ENCODE data around the gene COL11A2.

The COL11A2 gene

GRCh38 chr6:33171016-33171879 is 21.0 kb downstream of the COL11A2 start:
- H3K36me3 ChIP-seq (ENCODE audit: control insufficient read depth, insufficient read depth, low read length): no peaks in the 10 kb centered on the region
- no peaks in the 10 kb centered on the region for H3K4me1 ChIP-seq (ENCODE audit: control insufficient read depth, insufficient read depth, low read length, poor library complexity, severe bottlenecking)
- H3K4me3 ChIP-seq (ENCODE audit: extremely low read depth, insufficient read depth, low read length, poor library complexity, severe bottlenecking): no peak overlapping the region
- H3K27ac ChIP-seq (ENCODE audit: low read depth, low read length, severe bottlenecking): no peak overlapping the region
- H3K9me3 ChIP-seq (ENCODE audit: control insufficient read depth, low read length): no peaks in the 10 kb centered on the region
- WGBS, 2 experiments (ENCODE audit: insufficient coverage in 2 of 2): 80 to 90% methylated on average over 1 to 5 of the region's 11 CpGs

DNA sequence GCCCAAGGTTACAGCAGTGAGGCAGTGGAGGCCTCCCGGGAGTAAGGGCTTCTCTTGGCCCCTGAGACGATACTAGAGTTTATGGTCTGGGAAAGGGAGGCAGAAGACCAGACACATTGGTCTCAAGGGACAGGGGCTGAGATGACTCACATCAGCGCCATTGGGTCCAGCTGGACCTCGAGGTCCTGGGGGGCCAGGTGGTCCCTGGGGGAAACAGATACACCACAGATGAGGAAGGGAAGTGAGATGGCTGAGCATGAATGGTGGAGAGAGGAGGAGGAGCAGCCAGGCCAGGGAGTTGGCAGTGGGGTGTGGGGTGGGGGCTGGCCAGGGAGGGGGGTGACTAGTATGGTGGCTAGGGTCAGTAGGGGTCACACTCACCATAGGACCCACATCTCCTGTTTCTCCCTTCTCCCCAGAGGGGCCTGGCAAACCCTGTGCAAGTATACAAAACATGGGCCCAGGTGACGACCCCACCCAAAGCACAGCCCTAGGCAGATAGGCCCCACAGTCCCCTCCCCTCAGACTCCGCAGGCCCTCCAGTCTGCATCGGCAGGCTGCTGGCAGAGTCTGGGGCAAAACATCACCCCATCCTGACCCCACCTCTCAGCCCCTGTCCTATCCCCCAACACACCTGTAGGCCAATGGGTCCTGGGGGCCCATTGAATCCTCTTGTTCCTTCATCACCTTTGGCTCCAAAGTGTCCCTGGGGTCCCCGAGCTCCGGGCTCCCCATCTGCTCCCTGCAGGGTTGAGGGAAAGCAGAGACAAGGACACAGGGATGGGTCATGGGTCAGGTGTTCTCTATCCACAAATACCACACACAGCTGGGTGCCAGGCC is 21.9 kb downstream of the COL11A2 start:
- H3K36me3 ChIP-seq (ENCODE audit: control insufficient read depth, insufficient read depth, low read length): no peaks in the 10 kb centered on the region
- 96 to 97% methylated on average over 2 to 7 of the region's 9 CpGs for WGBS, 2 experiments (ENCODE audit: insufficient coverage in 2 of 2)
- H3K27ac ChIP-seq (ENCODE audit: low read depth, low read length, severe bottlenecking): no peak overlapping the region
- no peaks in the 10 kb centered on the region for H3K9me3 ChIP-seq (ENCODE audit: control insufficient read depth, low read length)
- no peaks in the 10 kb centered on the region for H3K4me1 ChIP-seq (ENCODE audit: control insufficient read depth, insufficient read depth, low read length, poor library complexity, severe bottlenecking)
- no peak overlapping the region for H3K4me3 ChIP-seq (ENCODE audit: extremely low read depth, insufficient read depth, low read length, poor library complexity, severe bottlenecking)

DNA sequence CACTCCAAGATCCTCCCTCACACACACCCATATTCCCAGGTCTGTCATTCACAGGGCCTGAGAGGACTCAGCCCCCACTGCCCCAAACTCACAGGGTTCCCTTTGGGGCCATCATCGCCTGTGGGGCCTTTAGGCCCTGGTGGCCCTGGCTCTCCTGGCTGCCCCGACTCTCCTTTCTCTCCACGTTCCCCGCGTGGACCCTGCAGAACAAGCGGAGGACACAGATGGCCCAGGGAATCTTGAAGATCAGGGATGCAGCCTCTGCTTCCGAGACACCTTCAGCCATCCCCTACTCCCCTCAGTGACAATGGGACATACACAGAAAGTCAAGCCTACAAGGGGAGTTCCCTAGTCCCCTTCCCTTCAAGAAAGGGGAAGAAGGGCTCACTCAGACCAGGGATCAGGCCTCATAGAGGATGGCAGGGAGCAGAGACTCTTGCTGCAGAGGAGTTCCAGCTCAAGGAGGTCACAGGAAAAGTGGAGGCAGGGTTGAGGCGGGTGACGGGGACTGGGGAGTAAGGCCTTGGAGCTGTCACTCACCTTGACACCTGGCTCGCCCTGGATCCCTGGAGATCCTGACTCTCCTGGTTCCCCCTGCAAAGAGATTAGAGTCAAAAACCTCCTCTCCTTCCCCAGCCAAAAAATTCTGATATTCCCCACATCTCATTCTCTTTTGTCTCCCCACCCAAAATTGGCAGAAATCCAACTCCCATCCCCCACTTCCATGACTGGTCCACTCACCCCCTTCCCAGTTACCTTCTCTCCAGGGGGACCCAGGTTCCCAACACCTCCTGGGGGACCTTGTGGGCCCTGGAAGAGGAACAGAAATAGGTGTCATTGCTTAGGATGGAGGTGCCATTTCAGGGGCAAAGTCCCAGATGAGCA is 22.7 kb downstream of the COL11A2 start:
- Histone ChIP-seq H3K4me1 (ENCODE audit: control insufficient read depth, insufficient read depth, low read length, poor library complexity, severe bottlenecking) (no peaks in the 10 kb centered on the region), H3K4me3 (ENCODE audit: extremely low read depth, insufficient read depth, low read length, poor library complexity, severe bottlenecking) (no peak overlapping the region), H3K36me3 (ENCODE audit: control insufficient read depth, insufficient read depth, low read length) (no peaks in the 10 kb centered on the region), H3K27ac (ENCODE audit: low read depth, low read length, severe bottlenecking) (no peak overlapping the region), H3K9me3 (ENCODE audit: control insufficient read depth, low read length) (no peaks in the 10 kb centered on the region)
- 83 to 93% methylated on average over 7 to 9 of the region's 10 CpGs for WGBS, 2 experiments (ENCODE audit: insufficient coverage in 2 of 2)

DNA sequence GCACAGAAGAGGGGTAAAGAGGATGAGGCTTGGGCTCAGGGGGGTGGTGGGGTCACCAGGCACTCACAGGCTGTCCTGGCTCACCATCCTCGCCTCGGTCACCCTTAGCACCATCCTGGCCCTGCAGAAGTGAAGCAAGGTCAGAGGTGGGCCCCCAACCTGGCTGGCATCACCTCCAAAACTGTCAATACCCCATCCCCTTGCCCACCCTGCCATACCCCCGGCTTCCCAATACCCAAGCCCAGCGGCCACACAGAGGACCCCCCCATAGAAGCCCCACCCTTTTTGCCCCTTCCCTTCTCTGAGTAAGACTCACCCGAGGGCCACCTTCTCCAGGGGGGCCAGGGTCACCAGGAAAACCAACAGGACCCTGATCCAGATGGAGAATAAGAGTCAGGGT is 23.6 kb downstream of the COL11A2 start:
- Histone ChIP-seq H3K36me3 (ENCODE audit: control insufficient read depth, insufficient read depth, low read length) (no peaks in the 10 kb centered on the region), H3K27ac (ENCODE audit: low read depth, low read length, severe bottlenecking) (no peak overlapping the region), H3K4me3 (ENCODE audit: extremely low read depth, insufficient read depth, low read length, poor library complexity, severe bottlenecking) (no peak overlapping the region), H3K9me3 (ENCODE audit: control insufficient read depth, low read length) (no peaks in the 10 kb centered on the region), H3K4me1 (ENCODE audit: control insufficient read depth, insufficient read depth, low read length, poor library complexity, severe bottlenecking) (no peaks in the 10 kb centered on the region)
- 61 to 90% methylated on average over 2 to 4 of the region's 5 CpGs for WGBS, 2 experiments (ENCODE audit: insufficient coverage in 2 of 2)

DNA sequence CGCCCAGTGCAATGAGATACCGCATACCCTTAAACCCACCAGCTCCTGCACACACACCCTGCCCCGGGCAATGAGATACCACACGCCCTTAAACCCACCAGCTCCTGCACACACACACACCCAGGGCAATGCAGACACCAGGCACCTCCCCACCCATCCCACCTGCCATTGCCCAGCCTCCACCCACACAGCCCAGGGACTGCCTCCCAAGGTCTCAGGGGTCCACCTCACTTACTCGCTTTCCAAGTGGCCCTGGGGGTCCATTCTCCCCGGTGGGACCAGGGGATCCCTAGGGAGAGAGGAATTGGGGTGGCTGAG is 24.0 kb downstream of the COL11A2 start:
- Histone ChIP-seq H3K4me1 (ENCODE audit: control insufficient read depth, insufficient read depth, low read length, poor library complexity, severe bottlenecking) (no peaks in the 10 kb centered on the region), H3K27ac (ENCODE audit: low read depth, low read length, severe bottlenecking) (no peak overlapping the region), H3K4me3 (ENCODE audit: extremely low read depth, insufficient read depth, low read length, poor library complexity, severe bottlenecking) (no peak overlapping the region), H3K36me3 (ENCODE audit: control insufficient read depth, insufficient read depth, low read length) (no peaks in the 10 kb centered on the region), H3K9me3 (ENCODE audit: control insufficient read depth, low read length) (no peaks in the 10 kb centered on the region)
- WGBS, 2 experiments (ENCODE audit: insufficient coverage in 2 of 2): 36% methylated on average over 3 of the region's 6 CpGs; no CpG with 5 or more reads in 1 of the 2 experiments

DNA sequence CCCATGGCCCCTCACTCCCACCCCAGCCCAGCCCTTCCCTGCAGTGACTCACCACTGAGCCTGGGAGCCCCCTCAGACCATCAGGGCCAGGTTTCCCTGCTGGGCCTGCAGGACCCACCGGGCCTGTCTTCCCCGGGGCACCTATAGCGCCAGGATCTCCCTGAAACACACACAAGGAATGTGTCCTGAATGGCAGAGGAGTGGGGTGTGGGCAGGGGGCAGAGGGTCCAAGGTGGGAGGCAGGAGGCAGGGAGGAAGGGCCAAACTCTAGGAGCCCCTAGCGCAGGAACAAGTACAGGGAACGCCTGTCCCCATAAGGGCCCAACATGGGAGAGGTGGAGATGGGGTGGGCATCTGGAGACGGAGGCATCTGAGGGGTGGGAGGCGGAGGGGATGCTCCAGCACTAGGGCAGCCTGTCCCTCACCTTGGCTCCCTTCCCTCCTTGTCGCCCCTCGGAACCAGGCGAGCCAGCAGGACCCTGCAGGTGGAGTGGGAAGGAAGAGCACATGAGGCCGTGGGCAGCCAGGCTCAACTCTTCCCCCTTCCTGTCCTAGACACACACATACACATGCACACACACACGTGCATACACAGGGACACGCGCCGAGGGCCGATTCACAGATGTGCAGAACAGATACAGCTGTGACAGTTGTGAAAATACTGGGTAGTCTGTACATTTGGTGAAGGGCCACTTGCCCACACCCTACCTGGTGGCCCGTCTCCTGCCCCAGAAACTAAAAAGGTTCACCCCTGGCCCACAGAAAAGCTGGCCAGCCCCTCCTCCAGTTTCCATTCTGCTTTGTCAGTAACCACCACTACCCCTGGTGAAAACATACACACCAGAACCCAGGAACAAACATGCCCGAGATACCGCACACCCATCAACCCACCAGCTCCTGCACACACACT is 24.6 kb downstream of the COL11A2 start:
- no peaks in the 10 kb centered on the region for H3K4me1 ChIP-seq (ENCODE audit: control insufficient read depth, insufficient read depth, low read length, poor library complexity, severe bottlenecking)
- no peak overlapping the region for H3K27ac ChIP-seq (ENCODE audit: low read depth, low read length, severe bottlenecking)
- no peaks in the 10 kb centered on the region for H3K9me3 ChIP-seq (ENCODE audit: control insufficient read depth, low read length)
- no peaks in the 10 kb centered on the region for H3K36me3 ChIP-seq (ENCODE audit: control insufficient read depth, insufficient read depth, low read length)
- 78 to 95% methylated on average over 7 to 10 of the region's 19 CpGs for WGBS, 2 experiments (ENCODE audit: insufficient coverage in 2 of 2)
- H3K4me3 ChIP-seq (ENCODE audit: extremely low read depth, insufficient read depth, low read length, poor library complexity, severe bottlenecking): no peak overlapping the region

DNA sequence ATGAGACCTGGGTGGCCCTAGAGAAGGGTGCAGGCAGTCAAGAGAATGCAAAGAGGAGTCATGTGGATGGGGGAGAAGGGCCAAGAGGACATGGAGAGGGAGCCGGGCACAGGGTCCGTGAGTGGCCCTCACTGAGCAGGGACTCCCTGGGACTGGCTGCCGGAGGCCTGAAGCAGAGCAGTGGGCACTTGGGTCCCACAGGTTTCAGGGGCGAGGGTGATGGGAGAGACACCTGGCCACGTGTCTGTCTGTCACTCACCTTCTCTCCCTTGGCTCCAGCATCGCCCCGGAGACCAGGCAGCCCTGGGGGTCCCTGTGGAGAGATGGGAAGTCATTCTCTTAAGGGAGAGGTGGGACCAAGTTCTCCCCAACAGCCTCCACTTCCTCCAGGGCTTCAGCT is 25.5 kb downstream of the COL11A2 start:
- Histone ChIP-seq H3K36me3 (ENCODE audit: control insufficient read depth, insufficient read depth, low read length) (no peaks in the 10 kb centered on the region), H3K9me3 (ENCODE audit: control insufficient read depth, low read length) (no peaks in the 10 kb centered on the region), H3K4me3 (ENCODE audit: extremely low read depth, insufficient read depth, low read length, poor library complexity, severe bottlenecking) (no peak overlapping the region), H3K4me1 (ENCODE audit: control insufficient read depth, insufficient read depth, low read length, poor library complexity, severe bottlenecking) (no peaks in the 10 kb centered on the region), H3K27ac (ENCODE audit: low read depth, low read length, severe bottlenecking) (no peak overlapping the region)
- 84% methylated on average over 4 to 7 of the region's 7 CpGs for WGBS, 2 experiments (ENCODE audit: insufficient coverage in 2 of 2)

- WGBS, 2 experiments (ENCODE audit: insufficient coverage in 2 of 2): 81 to 100% methylated on average over 1 to 5 of the region's 6 CpGs
These were observed 25.9 kb downstream of the COL11A2 start for GRCh38 chr6:33166363-33166762.

DNA sequence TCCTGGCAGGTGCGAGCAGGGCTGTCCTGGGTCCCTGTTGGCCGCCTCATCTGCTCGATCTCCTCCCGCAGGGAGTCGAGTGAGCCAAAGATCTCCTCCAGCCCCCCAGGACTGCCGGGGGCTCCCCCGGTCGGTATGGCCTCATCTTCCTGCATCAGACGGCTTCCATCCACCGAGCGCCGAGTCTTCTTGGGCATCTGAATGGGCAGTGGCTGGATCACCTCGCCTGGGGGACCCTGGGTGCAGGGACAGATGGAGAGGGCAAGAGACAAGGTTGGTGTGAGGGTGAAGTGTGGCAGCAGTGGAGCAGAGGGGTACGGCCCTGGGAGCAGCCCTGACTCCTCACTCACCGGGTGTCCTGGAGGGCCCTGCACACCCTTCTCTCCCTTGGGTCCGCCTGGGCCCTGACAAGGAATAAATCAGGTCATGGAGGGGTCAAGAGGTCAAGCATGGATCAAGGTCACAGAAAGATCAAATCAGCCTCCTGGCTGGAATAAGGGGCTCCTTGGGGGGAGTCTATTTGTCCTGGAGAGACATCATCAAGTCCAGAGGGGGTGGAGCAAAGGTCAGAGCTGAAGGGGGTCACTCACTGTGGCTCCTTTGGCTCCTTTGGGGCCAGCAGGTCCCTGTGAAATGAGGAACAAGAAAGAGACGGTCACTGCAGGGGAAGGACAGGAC is 26.5 kb downstream of the COL11A2 start:
- no peak overlapping the region for H3K27ac ChIP-seq (ENCODE audit: low read depth, low read length, severe bottlenecking)
- H3K36me3 ChIP-seq (ENCODE audit: control insufficient read depth, insufficient read depth, low read length): no peaks in the 10 kb centered on the region
- H3K9me3 ChIP-seq (ENCODE audit: control insufficient read depth, low read length): no peaks in the 10 kb centered on the region
- WGBS, 2 experiments (ENCODE audit: insufficient coverage in 2 of 2): 88 to 90% methylated on average over 8 to 17 of the region's 17 CpGs
- no peaks in the 10 kb centered on the region for H3K4me1 ChIP-seq (ENCODE audit: control insufficient read depth, insufficient read depth, low read length, poor library complexity, severe bottlenecking)
- H3K4me3 ChIP-seq (ENCODE audit: extremely low read depth, insufficient read depth, low read length, poor library complexity, severe bottlenecking): no peak overlapping the region

More at GRCh38 chr6:33166363-33166762, 25.9 kb downstream of the COL11A2 start:
- H3K4me1 ChIP-seq (ENCODE audit: control insufficient read depth, insufficient read depth, low read length, poor library complexity, severe bottlenecking): no peaks in the 10 kb centered on the region
- no peak overlapping the region for H3K27ac ChIP-seq (ENCODE audit: low read depth, low read length, severe bottlenecking)
- H3K4me3 ChIP-seq (ENCODE audit: extremely low read depth, insufficient read depth, low read length, poor library complexity, severe bottlenecking): no peak overlapping the region
- H3K36me3 ChIP-seq (ENCODE audit: control insufficient read depth, insufficient read depth, low read length): no peaks in the 10 kb centered on the region
- no peaks in the 10 kb centered on the region for H3K9me3 ChIP-seq (ENCODE audit: control insufficient read depth, low read length)
